IMR-90 (cell line): Measurements from ENCODE around the gene CHI3L1. TPM values are rescaled to one million over a fixed set of nuclear protein-coding genes. Genes with fewer than 3 reads are reported as not detected.

ENCODE experiments used
- ATAC-seq: fragments of 200-7000 bp; cut with Tn5 transposase; 2 replicates; pipeline ENCODE4 v1.9.1; 2020; ENCODE audit warnings: low read depth, mild to moderate bottlenecking, moderate library complexity
- BruUV-seq: library from RNA; stranded (reverse); fragments of 400-500 nt; replicated peaks from 2 replicates; lab custom pipeline; 2021; lab: Mats Ljungman, UMichigan
- CTCF ChIA-PET: fragments of 300-600 bp; formaldehyde crosslinking; extraction: SDS; loops from one replicate; lab custom pipeline; 2021; ENCODE audit warnings: antibody characterized with exemption; lab: Yijun Ruan, JAX
- POLR2A ChIA-PET: fragments of 300-600 bp; sonication (Branson Sonifier 250); formaldehyde crosslinking; loops from one replicate; lab custom pipeline; 2022; ENCODE audit warnings: antibody characterized with exemption; ENCODE audit not compliant: unreplicated experiment; lab: Charles Lee
- DNase-seq: peaks from one replicate; pipeline ENCODE4 v3.0.0; 2013
- H2AFZ ChIP-seq: replicated peaks from 2 replicates; pipeline ENCODE3; 2013; ENCODE audit warnings: low read length, mild to moderate bottlenecking; ENCODE audit not compliant: poor library complexity
- H2AK5ac ChIP-seq: 2 replicates; pipeline ENCODE4 v1.6.1; 2013; ENCODE audit warnings: low read depth, low read length, inconsistent platforms
- H2AK9ac ChIP-seq: replicated peaks from 2 replicates; pipeline ENCODE3; 2013; ENCODE audit warnings: mild to moderate bottlenecking, low read depth, low read length, moderate library complexity; ENCODE audit not compliant: poor library complexity
- H2BK120ac ChIP-seq: 2 replicates; pipeline ENCODE4 v1.6.1; 2013; ENCODE audit warnings: low read depth, low read length, inconsistent platforms
- H2BK15ac ChIP-seq: 3 replicates; pipeline ENCODE4 v1.6.1; 2013; ENCODE audit warnings: low read depth, low read length, inconsistent platforms
- H2BK20ac ChIP-seq: 2 replicates; pipeline ENCODE4 v1.6.1; 2013; ENCODE audit warnings: low read depth, mild to moderate bottlenecking, inconsistent platforms, low read length, moderate library complexity
- H2BK5ac ChIP-seq: 2 replicates; pipeline ENCODE4 v1.6.1; 2013; ENCODE audit warnings: mild to moderate bottlenecking, low read depth, low read length, inconsistent platforms; ENCODE audit not compliant: poor library complexity, severe bottlenecking
- H3K14ac ChIP-seq: replicated peaks from 2 replicates; pipeline ENCODE4 v1.6.1; 2013; ENCODE audit warnings: low read depth, low read length, inconsistent platforms
- H3K18ac ChIP-seq: 2 replicates; pipeline ENCODE4 v1.6.1; 2013; ENCODE audit warnings: low read depth, low read length, control low read depth
- H3K23ac ChIP-seq: 2 replicates; pipeline ENCODE4 v1.6.1; 2013; ENCODE audit warnings: low read depth, low read length, inconsistent platforms
- H3K27ac ChIP-seq: 2 replicates; pipeline ENCODE4 v1.5.1; 2013; ENCODE audit warnings: mild to moderate bottlenecking, control low read depth, low read length; ENCODE audit not compliant: insufficient read depth
- H3K27me3 ChIP-seq: 2 replicates; pipeline ENCODE4 v1.6.1; 2013; ENCODE audit warnings: low read length; ENCODE audit not compliant: control insufficient read depth, insufficient read depth
- H3K36me3 ChIP-seq: 2 replicates; pipeline ENCODE4 v1.6.1; 2013; ENCODE audit warnings: low read length, mixed read lengths; ENCODE audit not compliant: control insufficient read depth, insufficient read depth
- H3K4ac ChIP-seq: 2 replicates; pipeline ENCODE4 v1.6.1; 2013; ENCODE audit warnings: low read depth, low read length, inconsistent platforms
- H3K4me1 ChIP-seq: 2 replicates; pipeline ENCODE4 v1.6.1; 2013; ENCODE audit warnings: low read length, mixed read lengths; ENCODE audit not compliant: control insufficient read depth, insufficient read depth
- H3K4me2 ChIP-seq: 2 replicates; pipeline ENCODE4 v1.6.1; 2013; ENCODE audit warnings: low read depth, mild to moderate bottlenecking, control low read depth, low read length, moderate library complexity
- H3K4me3 ChIP-seq: 2 replicates; pipeline ENCODE4 v1.5.1; 2013; ENCODE audit warnings: low read depth, mild to moderate bottlenecking, control low read depth, low read length, moderate library complexity; ENCODE audit not compliant: insufficient read depth
- H3K56ac ChIP-seq: 2 replicates; pipeline ENCODE4 v1.6.1; 2013; ENCODE audit warnings: low read length, inconsistent platforms; ENCODE audit not compliant: insufficient read depth; ENCODE audit errors: extremely low read depth
- H3K79me1 ChIP-seq, 2 experiments: 2 replicates each; pipeline ENCODE4 v1.6.1; 2013; ENCODE audit warnings: low read length in 2 of 2, inconsistent platforms in 1 of 2, low read depth in 1 of 2
- H3K9ac ChIP-seq: 2 replicates; pipeline ENCODE4 v1.6.1; 2013; ENCODE audit warnings: low read depth, low read length, control low read depth
- H3K9me1 ChIP-seq: 2 replicates; pipeline ENCODE4 v1.6.1; 2013; ENCODE audit warnings: low read length, inconsistent platforms; ENCODE audit not compliant: insufficient read depth
- H3K9me3 ChIP-seq: 2 replicates; pipeline ENCODE4 v1.6.1; 2013; ENCODE audit warnings: low read length; ENCODE audit not compliant: control insufficient read depth, insufficient read depth
- H4K20me1 ChIP-seq: 2 replicates; pipeline ENCODE4 v1.6.1; 2013; ENCODE audit warnings: low read length, inconsistent platforms; ENCODE audit not compliant: insufficient read depth
- H4K5ac ChIP-seq: 2 replicates; pipeline ENCODE4 v1.6.1; 2013; ENCODE audit warnings: mild to moderate bottlenecking, low read depth, low read length, control low read depth
- H4K8ac ChIP-seq, 2 experiments: 2 replicates each; pipeline ENCODE4 v1.6.1; 2013; ENCODE audit warnings: low read depth in 2 of 2, low read length in 2 of 2, control low read depth in 1 of 2, inconsistent platforms in 1 of 2
- H4K91ac ChIP-seq: 2 replicates; pipeline ENCODE4 v1.6.1; 2013; ENCODE audit warnings: low read depth, low read length, inconsistent platforms; ENCODE audit not compliant: insufficient read depth
- BHLHE40 ChIP-seq: fragments of 150-350 bp; IDR thresholded peaks from 2 replicates; pipeline ENCODE4 v1.6.1; 2016; ENCODE audit warnings: mild to moderate bottlenecking, low read depth, low read length
- CEBPB ChIP-seq: IDR thresholded peaks from 2 replicates; pipeline ENCODE4 v1.6.1; 2012; ENCODE audit warnings: low read depth, low read length, improper control_type of control experiment
- CHD1 ChIP-seq: IDR thresholded peaks from 2 replicates; pipeline ENCODE4 v1.6.1; 2012; ENCODE audit warnings: low read depth, low read length, improper control_type of control experiment
- ELK1 ChIP-seq: fragments of 150-350 bp; IDR thresholded peaks from 2 replicates; pipeline ENCODE4 v1.6.1; 2016; ENCODE audit warnings: low read depth, mild to moderate bottlenecking, low read length, moderate library complexity, borderline replicate concordance
- FOS ChIP-seq: fragments of 150-350 bp; IDR thresholded peaks from 2 replicates; pipeline ENCODE4 v1.6.1; 2016; ENCODE audit warnings: low read depth, low read length
- MAZ ChIP-seq: IDR thresholded peaks from 2 replicates; pipeline ENCODE4 v1.6.1; 2012; ENCODE audit warnings: low read depth, mild to moderate bottlenecking, low read length, improper control_type of control experiment, moderate library complexity, borderline replicate concordance
- MXI1 ChIP-seq: IDR thresholded peaks from 2 replicates; pipeline ENCODE4 v1.6.1; 2012; ENCODE audit warnings: low read depth, mild to moderate bottlenecking, low read length, moderate library complexity, borderline replicate concordance
- RCOR1 ChIP-seq: IDR thresholded peaks from 2 replicates; pipeline ENCODE4 v1.6.1; 2012; ENCODE audit warnings: mild to moderate bottlenecking, low read length, improper control_type of control experiment; ENCODE audit not compliant: insufficient replicate concordance
- USF2 ChIP-seq: fragments of 150-350 bp; IDR thresholded peaks from 2 replicates; pipeline ENCODE4 v1.6.1; 2017; ENCODE audit warnings: mild to moderate bottlenecking, antibody characterized with exemption, low read length, low read depth
- WGBS, 2 experiments: methylation state at CpG; one replicate each; pipeline versions ENCODE4 v1.1.5 to v1.1.7; 2013; ENCODE audit warnings: missing lambda C conversion rate in 2 of 2; ENCODE audit not compliant: insufficient read length in 1 of 2; ENCODE audit errors: extremely low coverage in 2 of 2; 5-methylcytosine and 5-hydroxymethylcytosine counted together
- dilution Hi-C: fragments of 300-500 bp; cut with HindIII; formaldehyde crosslinking; loops from one replicate; pipeline ENCODE4 v1.14.3; 2018; ENCODE audit warnings: low sequenced_read_pairs; ENCODE audit not compliant: unreplicated experiment
- in situ Hi-C: fragments of 300-500 bp; cut with MboI; formaldehyde crosslinking; loops from 3 replicates; pipeline ENCODE4 v1.14.3; 2019; ENCODE audit warnings: low sequenced_read_pairs, inconsistent platforms, mixed read lengths
- intact Hi-C: fragments of 100-400 bp; cut with micrococcal nuclease; formaldehyde crosslinking; loops from 2 replicates; pipeline ENCODE4 v1.10.0; 2022
- polyA plus RNA-seq, 3 experiments: library from polyadenylated mRNA; depleted of rRNA; stranded (reverse); fragments of >200 nt; gene quantifications; 2 replicates each; pipeline ENCODE4 v1.2.3, GENCODE V29; 2012; ENCODE audit warnings: low replicate concordance in 1 of 3
- total RNA-seq: library from RNA; depleted of rRNA; stranded (reverse); fragments of >200 nt; gene quantifications from 2 replicates; pipeline ENCODE4 v1.2.3, GENCODE V29; 2012

Gene CHI3L1
- total and polyA plus RNA-seq, 2 of the 4 experiments (the other 2 are of a cell fraction) = 0.17 TPM; not detected in 1

GRCh38 chr1:203158960-203159665 lies 27.4 kb downstream of the CHI3L1 start:
- no peak overlapping the region for H3K4me2 ChIP-seq
- TF ChIP-seq MXI1 (no peak), ELK1 (no peak), USF2 (no peak), CHD1 (no peak), FOS (no peak), MAZ (no peak), RCOR1 (no peak), BHLHE40 (no peak), CEBPB (no peak)
- BruUV-seq = no TSS peak
- ChIA-PET POLR2A (no interaction called here), CTCF (no interaction called here)
- intact Hi-C loops (no loop called here), in situ Hi-C loops (no loop called here), dilution Hi-C loops (no loop called here)
- H3K79me1 ChIP-seq = no peaks in the 10 kb centered on the region
- H2BK20ac ChIP-seq = no peak overlapping the region
- no peak overlapping the region for H3K4me3 ChIP-seq
- ATAC-seq = no peak
- H2BK15ac ChIP-seq = no peak overlapping the region
- no peak overlapping the region for H3K9ac ChIP-seq
- H2AFZ ChIP-seq = no peak overlapping the region
- peaks cover 43% of the 10 kb centered on the region for H3K27me3 ChIP-seq
- H4K8ac ChIP-seq = no peak overlapping the region
- no peak overlapping the region for H2BK120ac ChIP-seq
- no peak overlapping the region for H2AK9ac ChIP-seq
- H3K9me3 ChIP-seq = peaks cover 7% of the 10 kb centered on the region; the same call in 1 of the 2 replicates
- H3K36me3 ChIP-seq = no peaks in the 10 kb centered on the region
- peaks cover 5% of the 10 kb centered on the region for H3K4me1 ChIP-seq
- DNase-seq = no peak
- H4K5ac ChIP-seq = no peak overlapping the region
- H4K91ac ChIP-seq = no peak overlapping the region
- H2AK5ac ChIP-seq = no peak overlapping the region
- no peaks in the 10 kb centered on the region for H3K9me1 ChIP-seq
- H3K27ac ChIP-seq = no peak overlapping the region
- no peak overlapping the region for H3K18ac ChIP-seq
- 47% methylated on average over 2 of the region's 9 CpGs; no CpG with 5 or more reads in 1 of the 2 experiments for WGBS, 2 experiments
- no peak overlapping the region for H3K56ac ChIP-seq
- H4K20me1 ChIP-seq = no peaks in the 10 kb centered on the region
- H3K4ac ChIP-seq = no peak overlapping the region
- H3K23ac ChIP-seq = no peak overlapping the region
- H3K14ac ChIP-seq = no peak overlapping the region
- no peak overlapping the region for H2BK5ac ChIP-seq
